Thyroid gland (tissue), 4 donors: ENCODE data around the gene TLR9. TPM values are rescaled to one million over a fixed set of nuclear protein-coding genes. Genes with fewer than 3 reads are reported as not detected.
A peak's percentile ranks its signal among the peaks of the same experiment; 100 is the strongest.
"Not testable (repeated sequence)": the region's sequence is repeated elsewhere in the genome, so short reads cannot be mapped to it uniquely, and the experiment has no call there.

Experiments
- DNase-seq, 2 donors: peaks; one replicate each; pipeline ENCODE4 v3.0.0-alpha.2; 2019
- H3K27ac ChIP-seq, 3 donors: fragments of 200-600 bp; sonication (generic); 1 replicate in 2 of 3; 2 replicates in 1 of 3; pipeline ENCODE4 v1.5.1; 2016 to 2019; ENCODE audit warnings: mild to moderate bottlenecking in 1 of 3, moderate library complexity in 1 of 3
- H3K27me3 ChIP-seq: fragments of 200-600 bp; sonication (generic); one replicate; pipeline ENCODE4 v1.5.1; 2019
- H3K36me3 ChIP-seq, 2 donors: fragments of 200-600 bp; sonication (generic); one replicate each; pipeline ENCODE4 v1.5.1; 2016 to 2019
- H3K4me1 ChIP-seq, 2 donors: fragments of 200-600 bp; sonication (generic); one replicate each; pipeline ENCODE4 v1.5.1; 2017 to 2019
- H3K4me3 ChIP-seq, 3 donors: fragments of 200-600 bp; sonication (generic); replicated peaks in 1 of 3; 1 replicate in 2 of 3; 2 replicates in 1 of 3; pipeline ENCODE4 v1.5.1; 2016; ENCODE audit warnings: mild to moderate bottlenecking in 1 of 3
- H3K9me3 ChIP-seq: fragments of 200-600 bp; sonication (generic); one replicate; pipeline ENCODE4 v1.5.1; 2017
- POLR2A ChIP-seq, 2 donors: fragments of 450-650 bp; IDR thresholded peaks; one replicate each; pipeline ENCODE4 v1.6.1; 2017; ENCODE audit warnings: antibody characterized with exemption in 2 of 2, mild to moderate bottlenecking in 2 of 2, moderate library complexity in 1 of 2
- WGBS, 2 donors: methylation state at CpG; one replicate each; pipeline ENCODE4 v1.1.5; 2017; 5-methylcytosine and 5-hydroxymethylcytosine counted together
- intact Hi-C: fragments of 100-400 bp; cut with DNase I; formaldehyde crosslinking; loops from one replicate; pipeline ENCODE4 v1.15.1; 2023
- total RNA-seq, 4 donors: library from RNA; depleted of rRNA; stranded (reverse); fragments of >200 nt; gene quantifications; one replicate each; pipeline ENCODE4 v1.2.3, GENCODE V29; 2016
- TF ChIP-seq, protein P1 (sequence below), 6 experiments: fragments of 200-600 bp in 3 of 6; fragments of 450-650 bp in 3 of 6; sonication (generic) in 3 of 6; IDR thresholded peaks; one replicate each; pipeline ENCODE4 v1.5.1; 2016 to 2019; ENCODE audit warnings: antibody characterized with exemption in 6 of 6, mild to moderate bottlenecking in 2 of 6, inconsistent platforms in 1 of 6, moderate library complexity in 1 of 6

The TLR9 gene, protein sequence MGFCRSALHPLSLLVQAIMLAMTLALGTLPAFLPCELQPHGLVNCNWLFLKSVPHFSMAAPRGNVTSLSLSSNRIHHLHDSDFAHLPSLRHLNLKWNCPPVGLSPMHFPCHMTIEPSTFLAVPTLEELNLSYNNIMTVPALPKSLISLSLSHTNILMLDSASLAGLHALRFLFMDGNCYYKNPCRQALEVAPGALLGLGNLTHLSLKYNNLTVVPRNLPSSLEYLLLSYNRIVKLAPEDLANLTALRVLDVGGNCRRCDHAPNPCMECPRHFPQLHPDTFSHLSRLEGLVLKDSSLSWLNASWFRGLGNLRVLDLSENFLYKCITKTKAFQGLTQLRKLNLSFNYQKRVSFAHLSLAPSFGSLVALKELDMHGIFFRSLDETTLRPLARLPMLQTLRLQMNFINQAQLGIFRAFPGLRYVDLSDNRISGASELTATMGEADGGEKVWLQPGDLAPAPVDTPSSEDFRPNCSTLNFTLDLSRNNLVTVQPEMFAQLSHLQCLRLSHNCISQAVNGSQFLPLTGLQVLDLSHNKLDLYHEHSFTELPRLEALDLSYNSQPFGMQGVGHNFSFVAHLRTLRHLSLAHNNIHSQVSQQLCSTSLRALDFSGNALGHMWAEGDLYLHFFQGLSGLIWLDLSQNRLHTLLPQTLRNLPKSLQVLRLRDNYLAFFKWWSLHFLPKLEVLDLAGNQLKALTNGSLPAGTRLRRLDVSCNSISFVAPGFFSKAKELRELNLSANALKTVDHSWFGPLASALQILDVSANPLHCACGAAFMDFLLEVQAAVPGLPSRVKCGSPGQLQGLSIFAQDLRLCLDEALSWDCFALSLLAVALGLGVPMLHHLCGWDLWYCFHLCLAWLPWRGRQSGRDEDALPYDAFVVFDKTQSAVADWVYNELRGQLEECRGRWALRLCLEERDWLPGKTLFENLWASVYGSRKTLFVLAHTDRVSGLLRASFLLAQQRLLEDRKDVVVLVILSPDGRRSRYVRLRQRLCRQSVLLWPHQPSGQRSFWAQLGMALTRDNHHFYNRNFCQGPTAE
- total RNA-seq = under 1 TPM in 1 of 4 donors, not detected in 3; 0.40 TPM

DNA sequence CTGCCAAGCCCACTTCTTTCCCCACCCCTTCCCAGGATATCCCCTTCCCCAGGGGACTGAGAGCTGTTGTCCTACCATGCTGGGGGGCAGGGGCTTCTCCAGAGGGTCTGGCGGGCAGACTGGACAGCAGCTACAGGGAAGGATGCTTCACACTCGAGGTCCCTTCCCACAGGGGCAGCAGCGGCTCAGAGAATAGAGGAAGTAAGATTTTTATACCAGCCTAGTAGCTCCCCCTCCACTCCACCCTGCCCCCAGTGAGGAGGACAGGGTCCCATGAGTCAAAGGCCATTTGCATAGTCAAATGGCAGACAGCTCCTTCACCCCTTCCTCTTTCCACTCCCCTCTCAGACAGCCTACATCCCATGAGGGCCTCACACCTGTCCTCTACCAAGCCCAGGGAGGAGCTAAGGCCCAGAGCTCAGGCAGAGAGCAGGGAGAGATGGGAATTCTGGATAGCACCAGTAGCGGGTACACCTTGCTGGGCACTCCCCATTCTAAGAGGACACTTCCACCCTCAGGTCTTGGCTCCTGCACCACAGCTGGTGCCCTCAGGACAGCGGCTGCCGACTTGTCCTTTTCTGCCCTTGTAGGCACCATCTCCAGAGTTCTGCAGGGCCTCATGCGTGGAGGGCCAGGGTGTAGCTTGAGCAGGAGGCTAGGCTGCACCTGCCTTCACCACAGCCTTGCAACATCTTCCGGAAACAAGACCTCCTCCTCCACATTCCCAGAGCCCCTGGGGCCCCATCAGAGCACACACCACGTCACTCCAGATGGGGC, at the start of gene TLR9:
TLR9 (minus strand) TSS at position 194 of the 777 bp plus-strand sequence; CDS start at position 78, 116 bp downstream.
- intact Hi-C loops = no loop called here
- no peak within 1 kb of the TSS for H3K4me3 ChIP-seq
- DNase-seq = no peak
- peaks cover 3 to 7% of the 10 kb centered on the region in 2 donors for H3K4me1 ChIP-seq
- WGBS, 2 donors = 85 to 94% methylated on average over 6 to 9 of the region's 9 CpGs
- H3K9me3 ChIP-seq = no peaks in the 10 kb centered on the region
- no peaks in the 10 kb centered on the region for H3K27me3 ChIP-seq
- TF ChIP-seq, protein P1, sequence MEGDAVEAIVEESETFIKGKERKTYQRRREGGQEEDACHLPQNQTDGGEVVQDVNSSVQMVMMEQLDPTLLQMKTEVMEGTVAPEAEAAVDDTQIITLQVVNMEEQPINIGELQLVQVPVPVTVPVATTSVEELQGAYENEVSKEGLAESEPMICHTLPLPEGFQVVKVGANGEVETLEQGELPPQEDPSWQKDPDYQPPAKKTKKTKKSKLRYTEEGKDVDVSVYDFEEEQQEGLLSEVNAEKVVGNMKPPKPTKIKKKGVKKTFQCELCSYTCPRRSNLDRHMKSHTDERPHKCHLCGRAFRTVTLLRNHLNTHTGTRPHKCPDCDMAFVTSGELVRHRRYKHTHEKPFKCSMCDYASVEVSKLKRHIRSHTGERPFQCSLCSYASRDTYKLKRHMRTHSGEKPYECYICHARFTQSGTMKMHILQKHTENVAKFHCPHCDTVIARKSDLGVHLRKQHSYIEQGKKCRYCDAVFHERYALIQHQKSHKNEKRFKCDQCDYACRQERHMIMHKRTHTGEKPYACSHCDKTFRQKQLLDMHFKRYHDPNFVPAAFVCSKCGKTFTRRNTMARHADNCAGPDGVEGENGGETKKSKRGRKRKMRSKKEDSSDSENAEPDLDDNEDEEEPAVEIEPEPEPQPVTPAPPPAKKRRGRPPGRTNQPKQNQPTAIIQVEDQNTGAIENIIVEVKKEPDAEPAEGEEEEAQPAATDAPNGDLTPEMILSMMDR (IDR thresholded peaks at IDR 0.05) = no peak
- TF ChIP-seq POLR2A (IDR thresholded peaks at IDR 0.05) = no peak
- H3K27ac ChIP-seq = no peak within 1 kb of the TSS
- H3K36me3 ChIP-seq = peaks cover 24 to 25% of the 10 kb centered on the region in 2 donors

DNA sequence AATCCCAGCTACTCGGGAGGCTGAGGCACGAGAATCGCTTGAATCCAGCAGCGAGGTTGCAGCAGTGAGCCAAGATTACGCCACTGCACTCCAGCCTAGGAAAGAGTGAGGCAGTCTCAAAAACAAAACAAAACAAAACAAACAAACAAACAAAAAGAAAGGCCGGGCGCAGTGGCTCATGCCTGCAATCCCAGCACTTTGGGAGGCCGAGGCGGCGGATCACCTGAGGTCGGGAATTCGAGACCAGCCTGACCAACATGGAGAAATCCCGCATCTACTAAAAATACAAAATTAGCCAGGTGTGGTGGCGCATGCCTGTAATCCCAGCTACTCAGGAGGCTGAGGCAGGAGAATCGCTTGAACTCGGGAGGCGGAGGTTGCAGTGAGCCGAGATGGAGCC, 49.3 kb upstream of the TLR9 start:
- intact Hi-C loops = loop anchor here (5.0 kb wide), 1 partner anchor 37 kb away; the partner anchor contains the start of gene TWF2
- not testable (repeated sequence) for H3K9me3 ChIP-seq, H3K27me3 ChIP-seq, DNase-seq, H3K36me3 ChIP-seq, H3K4me3 ChIP-seq
- Histone ChIP-seq H3K4me1 (peaks cover 74% of the 10 kb centered on the region in 2 donors), H3K27ac (peak overlapping the region in 1 of 3 donors; percentile 99)
- WGBS, 2 donors = 93 to 95% methylated on average over 18 of the region's 18 CpGs

DNA sequence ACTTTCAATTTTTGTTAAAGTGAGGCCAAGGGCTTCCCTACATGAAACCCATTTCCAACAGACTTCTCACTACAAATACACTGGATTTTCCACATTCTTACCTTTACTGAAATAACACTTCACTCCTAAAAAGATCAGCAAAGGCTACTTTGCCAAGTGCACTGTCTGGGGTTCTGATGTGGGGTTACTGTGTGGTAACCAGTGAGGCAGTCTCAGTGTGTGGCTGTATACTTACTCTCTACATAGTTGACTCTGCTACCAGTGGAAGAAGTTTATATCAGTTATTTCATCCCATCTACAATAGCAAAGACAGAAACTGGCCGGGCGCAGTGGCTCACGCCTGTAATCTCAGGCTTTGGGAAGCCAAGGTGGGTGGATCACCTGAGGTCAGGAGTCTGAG, 47.4 kb upstream of the TLR9 start:
- H3K9me3 ChIP-seq = no peaks in the 10 kb centered on the region
- no peaks in the 10 kb centered on the region for H3K27me3 ChIP-seq
- H3K27ac ChIP-seq = peak overlapping the region; percentile 73 to 99 (median 82)
- intact Hi-C loops = no loop called here
- no peak overlapping the region for H3K4me3 ChIP-seq
- TF ChIP-seq POLR2A (IDR thresholded peaks at IDR 0.05) = no peak
- TF ChIP-seq, protein P1 (IDR thresholded peaks at IDR 0.05) = no peak
- peaks cover 5 to 16% of the 10 kb centered on the region in 2 donors for H3K36me3 ChIP-seq
- peak; percentile 75 for DNase-seq
- H3K4me1 ChIP-seq = peaks cover 78 to 84% of the 10 kb centered on the region in 2 donors
- 39 to 52% methylated on average over 3 of the region's 3 CpGs for WGBS, 2 donors

DNA sequence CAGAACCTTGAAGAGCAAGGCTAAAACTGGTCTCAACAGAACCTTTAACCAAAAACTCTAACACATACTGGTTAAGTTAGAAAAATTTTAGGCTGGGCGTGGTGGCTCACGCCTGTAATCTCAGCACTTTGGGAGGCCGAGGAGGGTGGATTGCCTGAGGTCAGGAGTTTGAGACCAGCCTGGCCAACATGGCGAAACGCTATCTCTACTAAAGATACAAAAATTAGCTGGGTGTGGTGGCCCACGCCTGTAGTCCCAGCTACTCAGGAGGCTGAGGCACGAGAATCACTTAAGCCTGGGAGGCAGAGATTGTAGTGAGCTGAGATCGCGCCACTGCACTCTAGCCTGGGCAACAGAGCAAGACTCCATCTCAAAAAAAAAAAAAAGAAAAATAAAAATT, 46.7 kb upstream of the TLR9 start:
- peaks cover 7 to 23% of the 10 kb centered on the region in 2 donors for H3K36me3 ChIP-seq
- WGBS, 2 donors = 86% methylated on average over 9 of the region's 9 CpGs
- H3K9me3 ChIP-seq, intact Hi-C loops, H3K4me3 ChIP-seq, H3K27me3 ChIP-seq: not testable (repeated sequence)
- peak overlapping the region; percentile 73 to 99 (median 82) for H3K27ac ChIP-seq
- DNase-seq = peak in 1 of 2 donors; percentile 27
- peaks cover 78 to 89% of the 10 kb centered on the region in 2 donors for H3K4me1 ChIP-seq

DNA sequence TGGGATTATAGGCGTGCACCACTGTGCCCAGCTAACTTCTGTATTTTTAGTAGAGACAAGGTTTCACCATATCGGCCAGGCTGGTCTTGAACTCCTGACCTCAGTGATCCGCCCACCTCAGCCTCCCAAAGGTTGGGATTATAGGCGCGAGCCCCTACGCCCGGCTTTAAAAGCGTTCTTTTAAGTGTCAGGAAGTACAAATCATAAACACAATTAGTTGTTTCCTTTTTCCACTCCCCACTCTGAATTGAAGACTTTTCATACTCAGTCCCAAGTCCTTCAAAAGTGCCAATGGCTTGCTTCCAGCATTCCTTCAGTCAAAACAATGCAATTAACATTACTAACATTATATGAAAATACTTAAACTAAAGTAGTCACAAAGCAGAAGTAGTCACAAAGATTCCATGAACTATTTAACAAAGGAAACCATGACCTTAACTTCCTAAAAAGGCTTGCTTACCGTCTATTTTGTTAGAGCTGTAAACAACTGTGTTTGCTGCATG, 44.9 kb upstream of the TLR9 start:
- Histone ChIP-seq H3K27ac (peak overlapping the region; percentile 26 to 99 (median 52)), H3K4me1 (peaks cover 62 to 74% of the 10 kb centered on the region in 2 donors), H3K36me3 (peaks cover 25 to 39% of the 10 kb centered on the region in 2 donors), H3K4me3 (no peak overlapping the region), H3K9me3 (no peaks in the 10 kb centered on the region), H3K27me3 (no peaks in the 10 kb centered on the region)
- no peak for TF ChIP-seq POLR2A (IDR thresholded peaks at IDR 0.05)
- TF ChIP-seq, protein P1 (IDR thresholded peaks at IDR 0.05) = no peak
- 50 to 58% methylated on average over 9 of the region's 9 CpGs for WGBS, 2 donors
- intact Hi-C loops = no loop called here
- DNase-seq = no peak
